SK-N-MC (cell line): ENCODE measurements around the gene ADTRP.

Experiments
- EZH2 ChIP-seq: fragments of 200-600 bp; sonication (generic); IDR thresholded peaks from one replicate; pipeline ENCODE4 v1.6.1; 2017; ENCODE audit warnings: antibody characterized with exemption
- POLR2AphosphoS5 ChIP-seq: IDR thresholded peaks from 2 replicates; pipeline ENCODE4 v1.6.1; 2012; ENCODE audit warnings: mild to moderate bottlenecking, low read depth, low read length, borderline replicate concordance

DNA sequence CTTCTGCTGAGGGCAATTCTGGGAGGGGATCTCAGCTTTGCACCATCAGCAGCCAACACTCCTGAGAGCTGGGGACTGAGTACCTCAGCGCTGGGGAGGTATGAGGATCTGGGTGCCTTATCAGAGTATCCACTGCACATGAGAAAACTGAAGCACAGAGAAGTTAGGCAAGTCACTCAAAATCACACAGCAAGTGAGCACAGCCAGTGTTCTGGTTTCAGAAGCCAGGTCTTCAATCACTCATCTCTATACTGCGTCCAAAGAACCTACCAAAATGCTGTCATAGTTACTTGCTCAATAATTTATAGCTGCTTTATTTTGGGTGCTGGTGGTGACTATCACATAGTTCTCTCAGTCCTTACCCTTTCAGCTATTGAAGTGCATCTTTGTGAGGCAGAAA lies 5.0 kb downstream of the ADTRP start:
- no peak for TF ChIP-seq POLR2AphosphoS5
- TF ChIP-seq EZH2: no peak
